IMR-90 (cell line): Measurements from ENCODE around the gene CDKL4. TPM values are rescaled to one million over a fixed set of nuclear protein-coding genes. Genes with fewer than 3 reads are reported as not detected.

ENCODE experiments used
- ATAC-seq: fragments of 200-7000 bp; cut with Tn5 transposase; 2 replicates; pipeline ENCODE4 v1.9.1; 2020; ENCODE audit warnings: low read depth, mild to moderate bottlenecking, moderate library complexity
- BruUV-seq: library from RNA; stranded (reverse); fragments of 400-500 nt; replicated peaks from 2 replicates; lab custom pipeline; 2021; lab: Mats Ljungman, UMichigan
- CTCF ChIA-PET: fragments of 300-600 bp; formaldehyde crosslinking; extraction: SDS; loops from one replicate; lab custom pipeline; 2021; ENCODE audit warnings: antibody characterized with exemption; lab: Yijun Ruan, JAX
- POLR2A ChIA-PET: fragments of 300-600 bp; sonication (Branson Sonifier 250); formaldehyde crosslinking; loops from one replicate; lab custom pipeline; 2022; ENCODE audit warnings: antibody characterized with exemption; ENCODE audit not compliant: unreplicated experiment; lab: Charles Lee
- DNase-seq: peaks from one replicate; pipeline ENCODE4 v3.0.0; 2013
- H2AFZ ChIP-seq: replicated peaks from 2 replicates; pipeline ENCODE3; 2013; ENCODE audit warnings: low read length, mild to moderate bottlenecking; ENCODE audit not compliant: poor library complexity
- H2AK5ac ChIP-seq: 2 replicates; pipeline ENCODE4 v1.6.1; 2013; ENCODE audit warnings: low read depth, low read length, inconsistent platforms
- H2AK9ac ChIP-seq: replicated peaks from 2 replicates; pipeline ENCODE3; 2013; ENCODE audit warnings: mild to moderate bottlenecking, low read depth, low read length, moderate library complexity; ENCODE audit not compliant: poor library complexity
- H2BK120ac ChIP-seq: 2 replicates; pipeline ENCODE4 v1.6.1; 2013; ENCODE audit warnings: low read depth, low read length, inconsistent platforms
- H2BK15ac ChIP-seq: 3 replicates; pipeline ENCODE4 v1.6.1; 2013; ENCODE audit warnings: low read depth, low read length, inconsistent platforms
- H2BK20ac ChIP-seq: 2 replicates; pipeline ENCODE4 v1.6.1; 2013; ENCODE audit warnings: low read depth, mild to moderate bottlenecking, inconsistent platforms, low read length, moderate library complexity
- H2BK5ac ChIP-seq: 2 replicates; pipeline ENCODE4 v1.6.1; 2013; ENCODE audit warnings: mild to moderate bottlenecking, low read depth, low read length, inconsistent platforms; ENCODE audit not compliant: poor library complexity, severe bottlenecking
- H3K14ac ChIP-seq: replicated peaks from 2 replicates; pipeline ENCODE4 v1.6.1; 2013; ENCODE audit warnings: low read depth, low read length, inconsistent platforms
- H3K18ac ChIP-seq: 2 replicates; pipeline ENCODE4 v1.6.1; 2013; ENCODE audit warnings: low read depth, low read length, control low read depth
- H3K23ac ChIP-seq: 2 replicates; pipeline ENCODE4 v1.6.1; 2013; ENCODE audit warnings: low read depth, low read length, inconsistent platforms
- H3K27ac ChIP-seq: 2 replicates; pipeline ENCODE4 v1.5.1; 2013; ENCODE audit warnings: mild to moderate bottlenecking, control low read depth, low read length; ENCODE audit not compliant: insufficient read depth
- H3K27me3 ChIP-seq: 2 replicates; pipeline ENCODE4 v1.6.1; 2013; ENCODE audit warnings: low read length; ENCODE audit not compliant: control insufficient read depth, insufficient read depth
- H3K36me3 ChIP-seq: 2 replicates; pipeline ENCODE4 v1.6.1; 2013; ENCODE audit warnings: low read length, mixed read lengths; ENCODE audit not compliant: control insufficient read depth, insufficient read depth
- H3K4ac ChIP-seq: 2 replicates; pipeline ENCODE4 v1.6.1; 2013; ENCODE audit warnings: low read depth, low read length, inconsistent platforms
- H3K4me1 ChIP-seq: 2 replicates; pipeline ENCODE4 v1.6.1; 2013; ENCODE audit warnings: low read length, mixed read lengths; ENCODE audit not compliant: control insufficient read depth, insufficient read depth
- H3K4me2 ChIP-seq: 2 replicates; pipeline ENCODE4 v1.6.1; 2013; ENCODE audit warnings: low read depth, mild to moderate bottlenecking, control low read depth, low read length, moderate library complexity
- H3K4me3 ChIP-seq: 2 replicates; pipeline ENCODE4 v1.5.1; 2013; ENCODE audit warnings: low read depth, mild to moderate bottlenecking, control low read depth, low read length, moderate library complexity; ENCODE audit not compliant: insufficient read depth
- H3K56ac ChIP-seq: 2 replicates; pipeline ENCODE4 v1.6.1; 2013; ENCODE audit warnings: low read length, inconsistent platforms; ENCODE audit not compliant: insufficient read depth; ENCODE audit errors: extremely low read depth
- H3K79me1 ChIP-seq, 2 experiments: 2 replicates each; pipeline ENCODE4 v1.6.1; 2013; ENCODE audit warnings: low read length in 2 of 2, inconsistent platforms in 1 of 2, low read depth in 1 of 2
- H3K9ac ChIP-seq: 2 replicates; pipeline ENCODE4 v1.6.1; 2013; ENCODE audit warnings: low read depth, low read length, control low read depth
- H3K9me1 ChIP-seq: 2 replicates; pipeline ENCODE4 v1.6.1; 2013; ENCODE audit warnings: low read length, inconsistent platforms; ENCODE audit not compliant: insufficient read depth
- H3K9me3 ChIP-seq: 2 replicates; pipeline ENCODE4 v1.6.1; 2013; ENCODE audit warnings: low read length; ENCODE audit not compliant: control insufficient read depth, insufficient read depth
- H4K20me1 ChIP-seq: 2 replicates; pipeline ENCODE4 v1.6.1; 2013; ENCODE audit warnings: low read length, inconsistent platforms; ENCODE audit not compliant: insufficient read depth
- H4K5ac ChIP-seq: 2 replicates; pipeline ENCODE4 v1.6.1; 2013; ENCODE audit warnings: mild to moderate bottlenecking, low read depth, low read length, control low read depth
- H4K8ac ChIP-seq, 2 experiments: 2 replicates each; pipeline ENCODE4 v1.6.1; 2013; ENCODE audit warnings: low read depth in 2 of 2, low read length in 2 of 2, control low read depth in 1 of 2, inconsistent platforms in 1 of 2
- H4K91ac ChIP-seq: 2 replicates; pipeline ENCODE4 v1.6.1; 2013; ENCODE audit warnings: low read depth, low read length, inconsistent platforms; ENCODE audit not compliant: insufficient read depth
- BHLHE40 ChIP-seq: fragments of 150-350 bp; IDR thresholded peaks from 2 replicates; pipeline ENCODE4 v1.6.1; 2016; ENCODE audit warnings: mild to moderate bottlenecking, low read depth, low read length
- CEBPB ChIP-seq: IDR thresholded peaks from 2 replicates; pipeline ENCODE4 v1.6.1; 2012; ENCODE audit warnings: low read depth, low read length, improper control_type of control experiment
- CHD1 ChIP-seq: IDR thresholded peaks from 2 replicates; pipeline ENCODE4 v1.6.1; 2012; ENCODE audit warnings: low read depth, low read length, improper control_type of control experiment
- CTCF ChIP-seq: conservative IDR thresholded peaks from 2 replicates; pipeline ENCODE4 v1.5.1; 2012; ENCODE audit warnings: mild to moderate bottlenecking, low read depth, low read length, improper control_type of control experiment
- ELK1 ChIP-seq: fragments of 150-350 bp; IDR thresholded peaks from 2 replicates; pipeline ENCODE4 v1.6.1; 2016; ENCODE audit warnings: low read depth, mild to moderate bottlenecking, low read length, moderate library complexity, borderline replicate concordance
- FOS ChIP-seq: fragments of 150-350 bp; IDR thresholded peaks from 2 replicates; pipeline ENCODE4 v1.6.1; 2016; ENCODE audit warnings: low read depth, low read length
- MAFK ChIP-seq: IDR thresholded peaks from 2 replicates; pipeline ENCODE4 v1.6.1; 2012; ENCODE audit warnings: low read depth, low read length, improper control_type of control experiment
- MAZ ChIP-seq: IDR thresholded peaks from 2 replicates; pipeline ENCODE4 v1.6.1; 2012; ENCODE audit warnings: low read depth, mild to moderate bottlenecking, low read length, improper control_type of control experiment, moderate library complexity, borderline replicate concordance
- MXI1 ChIP-seq: IDR thresholded peaks from 2 replicates; pipeline ENCODE4 v1.6.1; 2012; ENCODE audit warnings: low read depth, mild to moderate bottlenecking, low read length, moderate library complexity, borderline replicate concordance
- NFE2L2 ChIP-seq: fragments of 150-350 bp; IDR thresholded peaks from 2 replicates; pipeline ENCODE4 v1.6.1; 2016; ENCODE audit warnings: low read depth, mild to moderate bottlenecking, low read length
- POLR2A ChIP-seq: IDR thresholded peaks from 2 replicates; pipeline ENCODE4 v1.6.1; 2012; ENCODE audit warnings: mild to moderate bottlenecking, low read depth, low read length
- RAD21 ChIP-seq: IDR thresholded peaks from 2 replicates; pipeline ENCODE4 v1.6.1; 2012; ENCODE audit warnings: low read length, improper control_type of control experiment
- RCOR1 ChIP-seq: IDR thresholded peaks from 2 replicates; pipeline ENCODE4 v1.6.1; 2012; ENCODE audit warnings: mild to moderate bottlenecking, low read length, improper control_type of control experiment; ENCODE audit not compliant: insufficient replicate concordance
- RFX5 ChIP-seq: IDR thresholded peaks from 2 replicates; pipeline ENCODE4 v1.8.0; 2012; ENCODE audit warnings: low read depth, mild to moderate bottlenecking, low read length, moderate library complexity
- SMC3 ChIP-seq: fragments of 150-350 bp; IDR thresholded peaks from 2 replicates; pipeline ENCODE4 v1.6.1; 2016; ENCODE audit warnings: low read depth, mild to moderate bottlenecking, antibody characterized with exemption, low read length, moderate library complexity
- USF2 ChIP-seq: fragments of 150-350 bp; IDR thresholded peaks from 2 replicates; pipeline ENCODE4 v1.6.1; 2017; ENCODE audit warnings: mild to moderate bottlenecking, antibody characterized with exemption, low read length, low read depth
- WGBS, 2 experiments: methylation state at CpG; one replicate each; pipeline versions ENCODE4 v1.1.5 to v1.1.7; 2013; ENCODE audit warnings: missing lambda C conversion rate in 2 of 2; ENCODE audit not compliant: insufficient read length in 1 of 2; ENCODE audit errors: extremely low coverage in 2 of 2; 5-methylcytosine and 5-hydroxymethylcytosine counted together
- dilution Hi-C: fragments of 300-500 bp; cut with HindIII; formaldehyde crosslinking; loops from one replicate; pipeline ENCODE4 v1.14.3; 2018; ENCODE audit warnings: low sequenced_read_pairs; ENCODE audit not compliant: unreplicated experiment
- in situ Hi-C: fragments of 300-500 bp; cut with MboI; formaldehyde crosslinking; loops from 3 replicates; pipeline ENCODE4 v1.14.3; 2019; ENCODE audit warnings: low sequenced_read_pairs, inconsistent platforms, mixed read lengths
- intact Hi-C: fragments of 100-400 bp; cut with micrococcal nuclease; formaldehyde crosslinking; loops from 2 replicates; pipeline ENCODE4 v1.10.0; 2022
- polyA plus RNA-seq, 3 experiments: library from polyadenylated mRNA; depleted of rRNA; stranded (reverse); fragments of >200 nt; gene quantifications; 2 replicates each; pipeline ENCODE4 v1.2.3, GENCODE V29; 2012; ENCODE audit warnings: low replicate concordance in 1 of 3
- total RNA-seq: library from RNA; depleted of rRNA; stranded (reverse); fragments of >200 nt; gene quantifications from 2 replicates; pipeline ENCODE4 v1.2.3, GENCODE V29; 2012

CDKL4 gene
- total and polyA plus RNA-seq, 2 of the 4 experiments (the other 2 are of a cell fraction) = not detected

DNA sequence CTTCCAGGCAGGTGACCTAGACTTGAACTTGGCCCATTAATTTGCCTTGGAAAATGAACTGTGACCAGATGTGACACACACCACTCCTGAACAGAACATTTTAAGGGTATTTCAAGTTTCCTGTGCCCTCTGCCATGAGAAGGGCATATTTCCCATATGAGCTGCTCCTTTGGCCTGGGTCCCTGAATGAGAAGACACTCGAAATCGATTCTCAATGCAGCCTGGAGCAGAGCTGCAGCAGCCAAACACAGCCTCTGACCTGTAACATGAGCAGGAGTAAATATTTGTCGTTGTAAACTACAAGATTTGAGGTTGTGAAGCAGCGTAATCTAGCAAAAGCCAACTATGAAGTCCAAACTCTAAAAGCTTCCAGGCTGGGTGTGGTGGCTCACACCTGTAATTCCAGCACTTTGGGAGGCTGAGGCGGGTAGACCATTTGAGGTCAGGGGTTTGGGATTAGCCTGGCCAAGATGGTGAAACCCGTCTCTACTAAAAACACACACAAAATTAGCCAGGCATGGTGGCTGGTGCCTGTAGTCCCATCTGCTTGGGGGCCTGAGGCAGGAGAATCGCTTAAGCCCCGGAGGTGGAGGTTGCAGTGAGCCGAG lies 92.8 kb downstream of the CDKL4 start:
- H4K20me1 ChIP-seq = no peaks in the 10 kb centered on the region
- 8% methylated on average over 2 of the region's 9 CpGs; no CpG with 5 or more reads in 1 of the 2 experiments for WGBS, 2 experiments
- H4K91ac ChIP-seq = no peak overlapping the region
- 0 out of 2 replicates have a peak, but pooled peaks cover 3% of the 10 kb centered on the region for H3K27me3 ChIP-seq
- H3K14ac ChIP-seq = no peak overlapping the region
- no peaks in the 10 kb centered on the region for H3K9me3 ChIP-seq
- H3K4me2 ChIP-seq = no peak overlapping the region
- H2BK15ac ChIP-seq = no peak overlapping the region
- H4K5ac ChIP-seq = no peak overlapping the region
- no peak overlapping the region for H3K4ac ChIP-seq
- TF ChIP-seq BHLHE40 (no peak), CTCF (no peak), POLR2A (no peak), FOS (no peak), CHD1 (no peak), RFX5 (no peak), SMC3 (no peak), RAD21 (no peak), NFE2L2 (no peak), CEBPB (no peak), MXI1 (no peak), MAZ (no peak), MAFK (no peak), ELK1 (no peak), USF2 (no peak), RCOR1 (no peak)
- ATAC-seq = no peak
- H3K4me1 ChIP-seq = no peaks in the 10 kb centered on the region; the same call in 1 of the 2 replicates
- peak overlapping the region; percentile 15 for H2AFZ ChIP-seq
- H2BK20ac ChIP-seq = no peak overlapping the region
- no TSS peak for BruUV-seq
- dilution Hi-C loops = no loop called here
- H2AK5ac ChIP-seq = no peak overlapping the region
- CTCF ChIA-PET = no interaction called here
- in situ Hi-C loops = no loop called here
- no peaks in the 10 kb centered on the region for H3K9me1 ChIP-seq
- no peak overlapping the region for H2AK9ac ChIP-seq
- no peak overlapping the region for H3K18ac ChIP-seq
- H3K27ac ChIP-seq = no peak overlapping the region
- no peak overlapping the region for H2BK120ac ChIP-seq
- no peak overlapping the region for H3K56ac ChIP-seq
- intact Hi-C loops = no loop called here
- no peak overlapping the region for H3K9ac ChIP-seq
- H3K4me3 ChIP-seq = no peak overlapping the region
- no peak overlapping the region for H2BK5ac ChIP-seq
- no peak overlapping the region for H3K23ac ChIP-seq
- POLR2A ChIA-PET = no interaction called here
- H3K36me3 ChIP-seq = no peaks in the 10 kb centered on the region
- no peaks in the 10 kb centered on the region for H3K79me1 ChIP-seq
- no peak overlapping the region for H4K8ac ChIP-seq
- no peak for DNase-seq
